ENCODE results near the gene TMED5. TPM values are rescaled to one million over a fixed set of nuclear protein-coding genes. Genes with fewer than 3 reads are reported as not detected.

TMED5 gene
- total RNA-seq, 1 experiment from 2014 or later = 51.0 TPM

- no TSS peak for BruUV-seq (replicated peaks)
- Histone ChIP-seq H2AFZ (no peak overlapping the region), H3K27me3 (ENCODE audit: insufficient read depth, low read depth) (no peaks in the 10 kb centered on the region), H3K79me2 (ENCODE audit: low read depth) (no peaks in the 10 kb centered on the region), H3K9me3 (ENCODE audit: insufficient read depth, low read depth) (no peaks in the 10 kb centered on the region), H3K9me2 (ENCODE audit: insufficient read depth) (no peaks in the 10 kb centered on the region), H3K4me2 (no peak overlapping the region), H4K20me1 (ENCODE audit: insufficient read depth) (peaks cover 18% of the 10 kb centered on the region; the same call in 1 of the 2 replicates), H3K4me3 (no peak overlapping the region), H3K4me1 (replicated peaks; ENCODE audit: insufficient read depth) (no peaks in the 10 kb centered on the region), H3K27ac (no peak overlapping the region), H3F3A (ENCODE audit: insufficient read depth, low read depth) (peaks cover 51% of the 10 kb centered on the region), H3K36me3 (ENCODE audit: low read depth) (peaks cover 42% of the 10 kb centered on the region)
- intact Hi-C loops (cut with micrococcal nuclease; ENCODE audit: unreplicated experiment) = no loop called here
- TF ChIP-seq CTCF (conservative IDR thresholded peaks at IDR 0.05) (no peak), EZH2 (IDR thresholded peaks at IDR 0.05; ENCODE audit: low read depth) (no peak)
- ChIA-PET POLR2A (ENCODE audit: unreplicated experiment) (interaction anchor here (0.6 to 0.7 kb wide), 2 partner anchors 98 to 377 kb away, joined by 3 to 5 read pairs; no protein-coding TSS in a partner anchor), CTCF (no interaction called here)
- DNase-seq = no peak
Observed at GRCh38 chr1:93148001-93148400, 32.2 kb downstream of the TMED5 start.

DNA sequence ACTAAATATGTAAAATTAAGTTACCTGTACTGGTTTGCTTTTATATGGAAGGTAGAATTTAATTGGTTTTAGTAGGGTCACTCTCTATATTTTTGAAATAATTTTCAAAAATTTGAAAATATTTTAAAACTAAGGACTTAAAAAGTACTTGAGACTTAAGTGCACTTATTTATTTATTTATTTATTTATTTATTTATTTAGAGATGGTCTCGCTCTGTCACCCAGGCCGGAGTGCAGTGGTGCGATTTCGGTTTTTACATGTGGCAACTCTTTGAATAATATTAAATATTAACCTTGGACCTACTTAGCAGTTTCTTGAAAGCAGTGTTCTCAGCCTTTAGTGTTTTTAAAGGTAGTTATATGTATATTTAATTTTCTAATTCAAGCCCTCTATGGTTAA, 36.4 kb downstream of the TMED5 start:
- Histone ChIP-seq H3K4me3 (no peak overlapping the region), H4K20me1 (ENCODE audit: insufficient read depth) (0 out of 2 replicates have a peak, but pooled peaks cover 9% of the 10 kb centered on the region), H3F3A (ENCODE audit: insufficient read depth, low read depth) (peaks cover 45% of the 10 kb centered on the region), H3K27me3 (ENCODE audit: insufficient read depth, low read depth) (no peaks in the 10 kb centered on the region), H3K9me3 (ENCODE audit: insufficient read depth, low read depth) (no peaks in the 10 kb centered on the region), H3K36me3 (ENCODE audit: low read depth) (peaks cover 22% of the 10 kb centered on the region; the same call in 1 of the 2 replicates), H3K79me2 (ENCODE audit: low read depth) (no peaks in the 10 kb centered on the region; the same call in 1 of the 2 replicates), H3K4me2 (no peak overlapping the region), H2AFZ (no peak overlapping the region), H3K9me2 (ENCODE audit: insufficient read depth) (no peaks in the 10 kb centered on the region), H3K4me1 (replicated peaks; ENCODE audit: insufficient read depth) (no peaks in the 10 kb centered on the region), H3K27ac (no peak overlapping the region)
- ChIA-PET CTCF (no interaction called here), POLR2A (ENCODE audit: unreplicated experiment) (no interaction called here)
- no TSS peak for BruUV-seq (replicated peaks)
- TF ChIP-seq CTCF (conservative IDR thresholded peaks at IDR 0.05) (no peak), EZH2 (IDR thresholded peaks at IDR 0.05; ENCODE audit: low read depth) (no peak)
- intact Hi-C loops (cut with micrococcal nuclease; ENCODE audit: unreplicated experiment) = no loop called here
- DNase-seq = no peak

DNA sequence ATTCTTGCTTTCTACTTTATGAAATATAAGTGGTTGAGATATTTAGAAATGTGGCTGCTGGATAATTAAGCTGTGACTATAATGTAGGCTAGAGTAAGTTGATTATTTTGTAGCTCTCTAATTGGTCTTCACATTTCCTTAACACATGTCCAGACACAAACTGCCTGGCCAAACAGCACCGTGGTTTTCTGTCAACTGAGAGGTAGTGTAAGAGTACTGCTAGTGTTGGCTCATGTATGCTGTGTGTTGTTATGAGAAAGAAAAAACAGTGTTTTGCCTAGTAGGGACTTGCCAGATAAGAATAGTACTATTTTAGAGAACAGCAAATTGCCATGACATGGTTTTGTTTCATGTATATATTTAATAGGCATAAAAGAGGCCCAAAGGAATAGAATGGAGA, 37.1 kb downstream of the TMED5 start:
- 0 out of 2 replicates have a peak overlapping the region, but pooled peaks have one; percentile 13 for H3K27ac ChIP-seq
- H2AFZ ChIP-seq = no peak overlapping the region
- POLR2A ChIA-PET (ENCODE audit: unreplicated experiment) = no interaction called here
- no peaks in the 10 kb centered on the region for H3K9me2 ChIP-seq (ENCODE audit: insufficient read depth)
- no TSS peak for BruUV-seq (replicated peaks)
- intact Hi-C loops (cut with micrococcal nuclease; ENCODE audit: unreplicated experiment) = no loop called here
- TF ChIP-seq CTCF (conservative IDR thresholded peaks at IDR 0.05) (no peak), EZH2 (IDR thresholded peaks at IDR 0.05; ENCODE audit: low read depth) (no peak)
- no peaks in the 10 kb centered on the region for H3K4me1 ChIP-seq (replicated peaks; ENCODE audit: insufficient read depth)
- H3F3A ChIP-seq (ENCODE audit: insufficient read depth, low read depth) = peaks cover 39% of the 10 kb centered on the region
- H3K36me3 ChIP-seq (ENCODE audit: low read depth) = peaks cover 18% of the 10 kb centered on the region
- no peak overlapping the region for H3K4me2 ChIP-seq
- DNase-seq = no peak
- no peaks in the 10 kb centered on the region; the same call in 1 of the 2 replicates for H3K79me2 ChIP-seq (ENCODE audit: low read depth)
- H4K20me1 ChIP-seq (ENCODE audit: insufficient read depth) = 0 out of 2 replicates have a peak, but pooled peaks cover 3% of the 10 kb centered on the region
- H3K4me3 ChIP-seq = no peak overlapping the region
- H3K27me3 ChIP-seq (ENCODE audit: insufficient read depth, low read depth) = no peaks in the 10 kb centered on the region
- H3K9me3 ChIP-seq (ENCODE audit: insufficient read depth, low read depth) = no peaks in the 10 kb centered on the region
- CTCF ChIA-PET = no interaction called here

Measured in PC-9 (cell line).